HG03103 (cell line): ENCODE results near the gene TELO2.
"Not testable (repeated sequence)": the region's sequence is repeated elsewhere in the genome, so short reads cannot be mapped to it uniquely, and the experiment has no call there.

Source experiments
- ATAC-seq: cut with Tn5 transposase; IDR thresholded peaks from one replicate; pipeline ENCODE4 v1.9.1; 2021; ENCODE audit warnings: low read depth; ENCODE audit not compliant: unreplicated experiment

The TELO2 gene

GRCh38 chr16:1474796-1475551 is 18.2 kb upstream of the TELO2 start, which contains the start of gene CLCN7:
Gene CLCN7 (minus strand): TSS chr16:1475028. CDS start chr16:1474974, 54 bp downstream.
- ATAC-seq, result peak; percentile 71

- no peak for ATAC-seq
These were observed 17.5 kb upstream of the TELO2 start for GRCh38 chr16:1475552-1476114.

- ATAC-seq, result no peak
These were observed 16.1 kb upstream of the TELO2 start for GRCh38 chr16:1477033-1477432.

GRCh38 chr16:1478937-1479336 is 14.2 kb upstream of the TELO2 start:
- not testable (repeated sequence) for ATAC-seq

- no peak for ATAC-seq
These were observed 11.0 kb upstream of the TELO2 start for GRCh38 chr16:1481906-1482835.

- ATAC-seq, result no peak
These were observed 7.2 kb upstream of the TELO2 start for GRCh38 chr16:1485847-1486496.

GRCh38 chr16:1486551-1487390 is 6.4 kb upstream of the TELO2 start:
- ATAC-seq, result no peak

GRCh38 chr16:1487395-1488053 is 5.6 kb upstream of the TELO2 start:
- ATAC-seq, result no peak

GRCh38 chr16:1488054-1488601 is 5.0 kb upstream of the TELO2 start:
- ATAC-seq, result no peak

GRCh38 chr16:1488619-1489018 is 4.5 kb upstream of the TELO2 start, which contains the start of gene PTX4:
Gene PTX4 (minus strand): TSS chr16:1488944. CDS start chr16:1488909, 35 bp downstream.
- no peak for ATAC-seq

GRCh38 chr16:1489077-1489476 is 4.1 kb upstream of the TELO2 start:
- ATAC-seq, result no peak

GRCh38 chr16:1491327-1491726 is 1.8 kb upstream of the TELO2 start:
- no peak for ATAC-seq

GRCh38 chr16:1492082-1492922 is 858 bp upstream of the TELO2 start:
- no peak for ATAC-seq

- ATAC-seq, result no peak
These were observed 560 bp downstream of the TELO2 start for GRCh38 chr16:1493746-1494094.

GRCh38 chr16:1494129-1494640 is 1.0 kb downstream of the TELO2 start:
- ATAC-seq, result no peak

GRCh38 chr16:1494711-1495110 is 1.6 kb downstream of the TELO2 start:
- no peak for ATAC-seq

GRCh38 chr16:1495211-1495888 is 2.2 kb downstream of the TELO2 start:
- ATAC-seq, result no peak
